HEK293T (cell line): ENCODE data around the gene NLRX1.

Source experiments
- ELF4 ChIP-seq: fragments of 450-650 bp; IDR thresholded peaks from 2 replicates; pipeline ENCODE4 v1.6.1; 2017; ENCODE audit warnings: antibody characterized with exemption
- FOXM1 ChIP-seq: fragments of 450-650 bp; IDR thresholded peaks from 2 replicates; pipeline ENCODE4 v1.6.1; 2017; ENCODE audit warnings: mild to moderate bottlenecking, borderline replicate concordance
- SP1 ChIP-seq: fragments of 450-650 bp; IDR thresholded peaks from 2 replicates; pipeline ENCODE4 v1.6.1; 2017
- SUZ12 ChIP-seq: fragments of 450-650 bp; IDR thresholded peaks from 2 replicates; pipeline ENCODE4 v1.6.1; 2016; ENCODE audit warnings: mild to moderate bottlenecking

DNA sequence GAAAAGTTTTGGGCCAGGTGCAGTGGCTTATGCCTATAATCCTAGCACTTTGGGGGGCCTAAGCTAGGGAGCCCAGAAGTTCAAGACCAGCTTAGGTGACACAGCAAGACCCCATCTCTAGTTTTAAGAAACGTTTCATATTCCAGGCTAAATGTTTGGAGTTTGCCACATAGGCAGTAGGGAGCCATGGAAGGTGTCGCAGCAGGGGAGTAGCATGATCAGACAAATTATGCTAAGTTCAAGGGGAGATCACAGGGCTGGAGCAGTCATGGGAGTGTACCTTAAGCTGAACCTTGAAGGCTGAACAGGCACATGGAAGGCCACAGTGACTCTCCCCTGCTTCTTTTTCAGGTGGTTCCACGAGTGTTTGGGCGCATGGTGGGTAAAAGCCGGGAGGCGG, 10.8 kb downstream of the NLRX1 start:
- TF ChIP-seq ELF4 (no peak), SP1 (no peak), FOXM1 (no peak), SUZ12 (no peak)
